ENCODE results near the gene ANKRD63.

The ANKRD63 gene

DNA sequence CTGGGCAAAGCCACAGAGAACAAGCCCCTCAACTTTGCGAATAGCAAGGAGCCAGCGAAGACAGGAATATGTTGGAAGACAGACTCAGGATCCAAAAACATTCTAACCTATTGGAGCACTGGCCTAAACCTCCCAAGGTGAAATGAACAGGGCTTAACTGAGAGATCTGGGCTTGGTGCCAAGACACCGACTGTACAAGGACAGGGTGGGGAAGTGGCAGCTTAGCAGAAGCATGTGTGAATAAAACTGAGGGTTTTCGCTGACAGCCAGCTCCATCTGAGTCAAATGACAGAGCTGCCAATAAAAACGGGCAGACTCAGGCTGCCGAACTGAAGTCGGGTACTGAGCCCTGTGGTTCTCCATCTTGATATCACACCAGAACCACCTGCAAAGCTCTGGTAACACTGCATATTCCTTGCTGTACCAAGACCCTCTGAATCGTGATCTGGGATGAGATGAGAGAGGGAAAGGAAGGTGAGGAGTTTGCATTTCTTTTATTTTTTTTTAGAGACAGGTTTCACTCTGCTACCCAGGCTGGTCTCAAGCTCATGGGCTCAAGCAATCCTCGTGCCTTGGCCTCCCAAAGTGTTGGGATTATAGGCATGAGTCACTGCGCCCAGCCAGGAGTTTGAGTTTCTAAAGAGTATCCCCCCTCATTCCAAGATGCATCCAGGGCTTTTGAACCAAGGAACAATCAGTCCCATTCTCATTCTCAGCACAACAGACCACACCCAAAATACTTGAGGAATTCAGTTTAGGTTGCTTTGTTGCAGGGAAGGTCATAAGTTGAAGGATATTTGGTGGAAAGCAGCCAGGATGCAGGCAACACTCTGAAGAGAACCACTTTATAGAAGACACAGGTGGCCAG lies 30.9 kb upstream of the ANKRD63 start:
- DNase-seq (ENCODE audit: low spot score): peak; percentile 84

DNA sequence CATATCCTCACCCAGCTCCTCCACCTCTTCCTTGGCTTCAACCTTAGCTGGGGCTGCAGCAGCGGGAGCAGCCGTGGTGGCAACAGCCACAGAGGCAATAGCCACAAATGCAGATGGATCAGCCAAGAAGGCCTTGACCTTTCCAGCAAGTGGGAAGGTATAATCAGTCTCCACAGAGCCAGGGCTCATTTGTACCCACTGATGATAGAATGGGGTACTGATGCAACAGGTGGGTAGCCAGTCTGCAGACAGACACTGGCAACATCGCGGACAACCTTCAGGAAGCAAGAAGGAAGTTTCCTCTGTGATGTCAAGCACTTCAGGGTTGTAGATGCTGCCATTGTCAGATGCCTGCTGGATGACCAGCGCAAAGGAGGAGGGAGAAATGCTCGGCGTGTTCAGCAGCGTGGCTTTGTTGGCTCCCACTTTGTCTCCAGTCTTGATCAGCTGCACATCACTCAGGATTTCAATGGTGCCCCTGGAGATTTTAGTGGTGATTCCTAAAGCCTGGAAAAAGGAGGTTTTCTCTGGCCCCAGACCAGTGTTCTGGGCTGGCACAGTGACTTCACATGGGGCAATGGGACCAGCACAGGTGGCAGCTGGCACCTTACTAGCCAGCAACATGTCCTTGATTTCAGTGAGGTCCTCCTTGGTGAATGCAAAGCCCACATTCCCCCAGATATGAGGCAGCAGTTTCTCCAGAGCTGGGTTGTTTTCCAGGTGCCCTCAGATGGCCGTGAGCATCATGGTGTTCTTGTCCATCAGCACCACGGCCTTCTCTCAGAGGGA lies 29.7 kb upstream of the ANKRD63 start:
- no peak for DNase-seq (ENCODE audit: low spot score)

DNA sequence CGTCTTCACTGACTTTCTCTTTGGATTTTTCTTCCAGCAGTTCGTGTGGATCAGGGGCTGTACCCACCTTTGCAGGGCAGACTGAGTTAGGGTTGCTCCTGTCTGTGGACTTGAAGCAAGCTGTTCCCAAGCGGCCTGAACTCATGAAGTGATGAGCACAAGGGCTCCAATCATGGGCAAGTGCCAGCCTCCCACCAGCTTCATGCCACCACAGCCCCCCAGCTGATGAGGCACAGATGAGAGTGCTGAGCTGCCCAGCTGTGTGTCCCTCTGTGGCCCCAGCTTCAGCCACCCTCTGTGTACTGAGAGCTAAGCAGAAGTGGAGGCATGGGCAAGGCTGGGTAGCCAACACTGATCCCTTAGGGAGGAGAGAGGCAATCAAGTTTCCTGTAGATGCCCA lies 28.1 kb upstream of the ANKRD63 start:
- no peak for DNase-seq (ENCODE audit: low spot score)

DNA sequence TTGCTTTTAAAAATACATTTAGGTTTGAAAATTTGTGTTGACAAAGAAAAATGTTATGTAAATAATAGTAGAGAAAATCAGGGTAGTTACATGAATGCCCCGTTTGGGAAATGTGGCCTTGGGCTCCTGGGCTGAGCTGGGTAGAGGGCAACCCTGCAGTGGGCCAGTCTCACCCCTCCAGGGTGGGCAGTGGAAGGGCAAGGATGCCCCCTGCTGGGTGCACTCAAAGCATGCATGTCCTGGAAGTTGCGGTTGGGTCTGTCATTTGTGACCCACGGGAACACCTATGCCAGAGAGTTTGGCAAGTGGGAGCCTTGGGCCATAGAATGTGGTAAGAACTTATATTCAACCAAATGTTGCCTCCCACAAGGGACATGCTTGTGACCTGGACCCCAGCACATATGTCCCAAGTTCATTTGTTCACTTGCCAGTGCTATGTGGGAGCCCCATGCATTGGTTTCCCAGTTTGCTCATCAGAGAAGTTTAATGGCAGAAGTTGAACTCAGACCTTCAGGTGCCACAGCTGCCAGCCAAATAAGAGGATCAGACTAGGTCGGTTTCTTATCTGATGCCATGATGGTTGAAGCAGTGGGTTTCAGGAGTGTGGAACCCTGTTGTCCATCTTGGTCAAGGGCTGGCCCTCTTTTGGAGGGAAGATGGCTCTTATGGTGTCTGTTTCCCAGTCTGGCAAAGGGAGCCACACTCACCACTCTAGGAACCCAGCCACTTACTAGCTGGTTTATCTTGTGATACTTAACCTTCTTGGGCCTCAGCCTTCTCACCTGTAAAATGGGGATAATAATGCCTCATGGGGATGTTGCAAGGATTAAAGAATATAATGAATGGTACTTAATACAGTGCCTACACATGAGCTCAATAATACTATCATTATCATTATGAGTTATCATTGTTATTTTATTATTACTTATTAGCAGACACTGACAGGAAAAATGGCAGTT lies 27.4 kb upstream of the ANKRD63 start:
- DNase-seq (ENCODE audit: low spot score): peak; percentile 58

DNA sequence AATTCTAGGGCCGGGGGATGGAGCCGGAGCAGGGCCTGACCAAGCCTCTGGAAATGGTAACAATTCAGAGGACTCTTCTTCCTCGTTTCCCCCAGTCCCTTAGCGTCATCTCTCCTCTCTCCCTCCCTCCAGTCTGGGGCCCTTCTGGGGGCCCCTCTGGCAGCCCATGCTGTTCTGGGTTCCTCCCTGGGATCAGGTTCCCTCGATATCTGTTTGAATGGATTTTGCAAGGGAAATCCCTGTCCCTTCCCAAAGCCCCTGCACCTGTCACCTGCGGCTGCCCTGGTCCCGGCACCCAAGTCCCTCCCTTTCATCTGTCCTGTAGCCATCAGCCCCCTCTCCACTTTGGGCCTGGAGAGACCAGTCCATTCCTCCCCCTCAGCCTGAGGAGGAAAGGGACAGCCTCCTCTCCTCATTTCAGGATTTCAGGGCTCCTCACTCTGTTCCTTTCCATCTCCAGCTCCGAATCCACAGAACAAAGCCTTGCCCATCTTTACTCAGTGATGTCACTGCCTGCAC lies 26.5 kb upstream of the ANKRD63 start:
- DNase-seq (ENCODE audit: low spot score): no peak

DNA sequence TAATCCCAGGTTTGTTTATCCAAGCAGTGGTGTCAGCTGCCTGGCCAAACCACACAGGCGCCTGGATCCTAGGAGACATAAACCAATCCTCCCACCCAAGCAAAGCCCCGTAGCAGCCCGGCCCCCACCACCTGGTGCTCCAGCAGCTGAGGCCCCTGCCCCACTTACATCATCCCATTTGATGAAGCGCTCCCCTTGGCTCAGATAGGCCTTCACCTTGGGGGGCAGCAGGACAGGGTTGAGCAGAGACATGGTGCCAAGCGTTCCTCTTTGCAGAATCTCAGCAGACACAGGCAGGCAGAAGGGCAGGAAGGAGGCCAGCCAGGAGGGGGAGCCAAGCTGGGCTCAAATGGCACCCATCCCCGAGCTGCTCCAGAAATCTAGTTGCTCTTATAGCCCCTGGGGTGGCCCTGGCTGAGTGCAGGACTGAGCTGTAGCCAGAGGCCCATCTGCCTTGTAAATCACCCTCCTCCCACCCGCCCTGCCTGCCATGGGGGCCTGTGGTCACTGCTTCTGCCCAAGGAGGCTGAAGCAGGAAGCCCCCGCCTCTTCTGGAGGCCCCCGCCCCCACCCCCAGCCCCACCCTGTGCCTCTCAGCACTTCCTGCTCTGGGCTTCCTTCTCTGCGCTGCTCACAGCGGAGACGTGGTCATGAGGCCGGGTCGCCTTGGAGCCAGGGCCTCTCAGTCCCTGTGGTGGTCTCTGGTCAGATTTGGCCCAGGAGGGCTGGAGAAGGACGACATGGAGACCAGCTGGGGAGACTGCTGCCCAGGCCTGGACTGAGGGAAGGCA lies 24.8 kb upstream of the ANKRD63 start, which contains the start of gene PLCB2:
Gene PLCB2 (minus strand): TSS at position 515 of the 791 bp plus-strand sequence. CDS start 263 bp downstream, at position 252.
- peak; percentile 48 for DNase-seq (ENCODE audit: low spot score)

DNA sequence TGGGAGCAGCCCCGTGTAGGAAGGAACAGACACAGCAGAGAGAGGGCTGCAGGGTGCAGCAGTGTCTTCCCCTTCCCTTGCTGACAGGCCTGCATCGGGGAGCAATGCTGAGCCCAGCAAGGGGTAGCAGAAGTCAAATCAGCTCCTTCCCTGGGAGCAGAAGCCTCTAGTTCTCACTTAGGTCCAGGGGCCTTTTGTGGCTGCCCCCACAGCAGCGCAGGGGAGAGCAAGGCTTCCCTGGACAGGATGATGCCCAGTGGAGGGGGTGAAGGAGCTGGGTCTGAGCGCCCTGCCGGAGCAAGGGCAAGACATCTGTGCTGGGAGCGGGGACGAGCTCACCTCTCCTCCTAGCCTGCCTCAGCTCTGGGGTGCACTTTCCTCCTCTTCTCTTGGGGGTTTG lies 24.0 kb upstream of the ANKRD63 start:
- DNase-seq (ENCODE audit: low spot score): no peak

DNA sequence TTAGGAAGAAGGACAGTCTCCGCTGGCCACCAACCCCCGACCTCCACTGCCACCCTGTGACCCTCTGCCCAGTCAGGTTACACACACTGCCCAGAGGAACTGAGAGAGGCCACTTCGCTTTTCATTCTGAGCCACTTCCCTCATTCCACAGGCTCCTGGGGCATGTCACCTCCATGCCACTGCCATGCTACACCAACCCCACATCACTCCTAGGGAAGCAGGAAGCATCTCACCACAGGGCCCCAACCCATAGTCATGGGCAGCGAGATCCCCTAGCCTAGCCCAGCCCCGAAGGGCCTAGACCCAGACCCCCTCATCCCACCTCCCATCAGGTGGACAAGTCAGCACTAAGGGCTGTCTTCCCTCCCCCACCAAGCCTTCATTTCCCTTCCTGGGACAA lies 23.5 kb upstream of the ANKRD63 start:
- DNase-seq (ENCODE audit: low spot score): no peak

DNA sequence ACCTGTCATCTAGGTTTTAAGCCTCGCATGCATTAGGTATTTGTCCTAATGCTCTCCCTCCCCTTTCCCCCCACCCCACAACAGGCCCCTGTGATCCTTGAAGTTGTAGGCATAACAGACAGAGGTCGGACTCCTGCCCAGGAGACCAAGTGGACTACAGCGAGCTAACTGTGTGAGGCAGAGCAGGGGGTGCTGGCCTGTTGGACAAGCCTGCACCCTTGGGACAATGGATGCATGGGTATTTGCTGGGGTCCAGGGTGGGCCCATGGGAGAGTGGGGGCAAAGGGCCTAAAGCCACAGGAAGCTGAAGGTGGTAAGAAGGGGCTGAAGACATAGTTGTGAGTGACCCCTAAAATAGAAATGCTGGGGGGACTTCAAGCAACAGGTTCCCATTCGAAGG lies 22.4 kb upstream of the ANKRD63 start:
- no peak for DNase-seq (ENCODE audit: low spot score)

DNA sequence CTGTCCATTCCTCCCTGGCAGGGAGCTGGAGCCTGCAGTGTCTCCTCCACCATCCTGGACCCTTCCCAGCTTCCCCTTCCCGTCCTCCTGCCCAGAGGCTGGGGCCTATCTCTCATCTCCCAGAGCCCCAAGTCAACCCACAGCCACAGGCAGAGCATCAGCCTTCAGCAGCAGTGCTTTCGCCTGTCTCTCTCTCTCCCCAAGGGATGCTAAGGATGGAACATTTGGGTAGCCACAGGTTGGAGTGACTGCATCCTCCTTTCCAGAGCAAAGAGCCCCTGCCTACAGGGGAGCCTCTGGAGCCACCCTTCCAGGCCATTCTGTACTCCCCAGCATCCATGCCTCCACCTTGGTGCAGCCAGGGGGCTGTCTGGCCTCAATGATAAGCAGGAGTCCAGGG lies 20.7 kb upstream of the ANKRD63 start:
- no peak for DNase-seq (ENCODE audit: low spot score)

DNA sequence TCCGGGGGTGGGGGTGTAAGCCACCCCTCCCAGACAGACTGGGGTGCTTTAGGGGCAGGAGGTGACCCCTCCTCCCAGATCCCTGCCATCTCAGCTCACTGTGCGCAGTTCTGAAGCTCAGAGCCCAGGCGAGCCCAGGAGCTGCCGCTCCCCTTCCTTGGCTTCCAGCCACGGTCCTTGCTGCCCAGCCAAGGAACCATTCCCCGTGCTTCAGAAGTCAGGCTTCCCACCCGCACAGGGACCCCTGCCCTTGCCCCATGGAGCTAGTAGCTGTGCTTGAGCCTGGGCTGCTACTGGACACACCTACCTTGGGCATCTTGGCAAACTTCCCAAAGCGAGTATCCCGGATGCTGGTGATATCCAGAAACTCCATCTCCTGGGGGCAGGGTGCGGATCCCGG lies 20.1 kb upstream of the ANKRD63 start:
- DNase-seq (ENCODE audit: low spot score): no peak

DNA sequence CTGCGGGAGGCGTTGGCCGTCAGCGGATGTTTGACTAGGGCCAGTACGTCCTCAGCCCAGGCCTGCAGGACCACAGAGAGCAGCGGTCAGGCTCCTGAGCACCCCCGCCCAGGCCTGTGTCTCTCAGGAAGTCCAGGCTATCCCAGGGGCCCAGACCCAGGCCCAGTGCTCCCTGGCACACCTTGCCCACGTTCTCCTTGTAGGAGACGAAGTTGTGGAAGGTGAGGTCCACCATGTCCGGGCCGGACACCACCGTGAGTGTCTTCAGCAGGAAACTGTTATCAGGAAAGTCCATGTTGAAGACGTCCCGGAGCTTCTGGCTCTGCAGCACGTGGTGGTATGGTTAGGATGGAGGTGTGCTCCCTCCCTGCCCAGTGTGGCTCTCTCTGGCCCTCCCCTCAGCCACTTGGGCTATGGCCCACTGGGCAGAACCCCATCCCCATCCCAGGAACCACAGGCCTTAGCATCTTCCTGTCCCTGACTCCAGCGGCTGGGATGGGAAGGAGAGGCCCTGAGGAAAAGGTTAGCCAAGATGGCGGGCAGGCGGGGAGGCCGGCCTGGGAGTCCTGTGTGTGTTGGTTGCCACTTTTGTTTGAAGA lies 19.5 kb upstream of the ANKRD63 start:
- no peak for DNase-seq (ENCODE audit: low spot score)

DNA sequence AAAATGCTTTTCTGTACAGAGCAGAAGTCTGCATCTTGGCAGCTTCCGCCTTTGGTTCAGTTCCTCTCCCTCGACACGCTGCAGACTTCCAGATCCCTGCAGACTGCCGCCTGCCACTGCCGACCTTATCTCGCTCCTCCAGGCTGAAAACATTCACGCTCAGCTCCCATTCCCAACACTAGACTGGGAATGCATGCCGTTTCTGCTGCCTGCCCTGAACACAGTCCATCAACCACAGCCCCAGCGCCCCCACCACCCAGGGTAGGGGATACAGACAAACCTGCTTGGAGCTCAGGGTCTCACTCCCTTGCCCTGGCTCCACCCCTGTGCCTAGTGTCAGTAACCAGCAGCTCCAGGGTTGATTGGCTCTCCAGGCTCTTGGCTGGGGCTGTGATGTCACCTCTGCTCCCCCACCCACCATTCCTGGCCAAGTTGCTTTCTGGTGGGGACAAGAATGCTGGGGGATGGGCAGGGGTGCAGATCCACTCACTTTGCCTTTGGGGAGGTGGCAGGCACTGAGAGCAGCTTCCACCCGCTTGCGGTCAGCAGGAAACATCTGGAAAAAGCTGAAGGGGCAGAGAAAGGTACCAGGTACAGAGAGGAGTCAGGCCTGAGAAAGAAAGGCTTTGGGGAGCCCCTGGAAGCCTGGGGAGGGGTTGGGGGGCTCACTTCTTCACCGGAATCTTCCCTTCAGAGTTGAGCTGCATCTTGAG lies 18.8 kb upstream of the ANKRD63 start:
- no peak for DNase-seq (ENCODE audit: low spot score)

DNA sequence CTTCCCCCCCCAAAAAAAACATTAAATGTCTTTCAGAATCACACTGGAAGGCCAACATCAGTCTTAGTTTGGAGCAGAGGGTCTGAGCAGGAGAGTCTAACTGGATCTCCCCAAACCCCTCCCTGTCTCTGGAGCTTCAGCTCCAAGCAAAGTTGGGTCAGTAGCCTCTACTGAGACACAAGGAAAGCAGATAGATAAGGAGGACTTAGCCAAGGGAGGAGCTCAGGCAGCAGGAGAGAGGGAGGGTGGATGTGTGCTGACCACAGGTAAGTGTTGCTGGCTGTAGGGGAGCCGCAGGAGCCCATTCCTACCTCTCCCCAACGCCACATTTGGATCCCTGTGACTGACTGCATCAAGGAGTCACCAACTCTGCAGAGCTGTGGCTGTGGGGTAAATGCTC lies 17.9 kb upstream of the ANKRD63 start:
- DNase-seq (ENCODE audit: low spot score): no peak

DNA sequence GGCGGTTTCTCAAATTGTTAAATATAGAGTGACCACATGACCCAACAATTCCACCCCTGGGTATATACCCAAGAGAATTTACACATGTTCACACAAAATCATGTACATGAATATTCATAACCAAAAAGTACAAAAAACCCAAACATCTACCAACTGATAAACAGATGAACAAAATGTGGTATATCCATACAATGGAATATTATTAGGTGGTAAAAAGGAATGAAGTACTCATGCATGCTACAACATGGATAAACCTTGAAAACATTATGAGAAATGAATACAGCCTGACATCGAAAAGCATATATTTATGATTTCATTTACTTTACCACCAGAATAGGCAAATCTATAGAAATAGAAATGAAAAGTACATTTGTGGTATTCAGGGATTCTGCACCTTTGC lies 17.5 kb upstream of the ANKRD63 start:
- DNase-seq (ENCODE audit: low spot score): no peak

DNA sequence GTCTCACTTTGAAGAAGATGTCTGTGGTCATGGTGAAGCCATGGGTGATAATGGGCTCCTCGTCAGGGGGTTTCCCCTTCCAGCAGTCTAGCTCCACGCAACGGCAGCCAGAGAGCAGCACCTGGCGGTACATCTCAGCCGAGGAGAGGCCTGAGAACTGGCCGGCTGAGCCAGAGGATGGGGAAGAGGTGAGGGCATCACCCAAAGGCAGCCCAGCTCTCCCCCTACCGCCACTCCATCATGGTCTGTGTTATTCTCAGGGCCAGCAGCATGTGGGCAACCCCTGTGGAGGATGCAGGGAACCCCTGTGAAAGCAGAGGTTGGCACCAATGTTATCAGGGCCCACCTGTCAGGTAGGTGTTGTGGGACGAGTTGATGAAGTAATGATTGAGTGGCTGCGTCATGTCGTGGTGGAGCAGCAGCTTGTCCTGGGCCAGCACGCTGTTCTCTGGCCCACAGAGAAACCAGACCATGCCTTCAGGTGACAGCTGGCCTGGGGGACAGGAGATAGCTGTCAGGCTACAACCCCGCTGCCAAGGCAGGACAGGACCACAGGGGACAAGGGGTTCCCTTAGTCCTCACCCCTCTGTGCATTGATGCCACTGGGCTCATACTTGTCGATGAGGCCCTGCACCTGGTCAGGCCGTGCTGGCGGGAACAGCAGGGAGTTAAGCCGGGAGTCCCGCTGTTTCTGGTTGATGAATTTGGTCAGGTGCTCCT lies 15.5 kb upstream of the ANKRD63 start:
- DNase-seq (ENCODE audit: low spot score): no peak

DNA sequence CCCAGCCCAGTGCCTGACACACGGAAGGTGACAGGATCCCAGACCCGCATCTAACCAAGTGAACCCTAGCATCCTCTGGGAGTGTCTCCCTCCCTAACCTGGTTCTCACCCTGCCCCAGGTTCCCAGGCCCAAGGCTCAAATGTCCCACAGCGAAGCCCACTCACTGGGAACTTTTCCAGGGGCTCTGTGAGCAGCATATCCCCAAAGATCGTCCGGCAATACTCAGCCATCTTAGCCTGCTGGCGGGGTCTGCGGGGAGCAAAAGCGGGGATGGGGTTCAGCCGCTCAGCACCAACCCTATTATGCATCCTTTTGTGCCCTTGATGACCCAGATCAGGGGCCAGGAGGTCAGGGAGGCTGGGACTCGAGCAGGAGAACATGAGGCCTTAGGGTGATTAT lies 14.5 kb upstream of the ANKRD63 start:
- DNase-seq (ENCODE audit: low spot score): no peak

DNA sequence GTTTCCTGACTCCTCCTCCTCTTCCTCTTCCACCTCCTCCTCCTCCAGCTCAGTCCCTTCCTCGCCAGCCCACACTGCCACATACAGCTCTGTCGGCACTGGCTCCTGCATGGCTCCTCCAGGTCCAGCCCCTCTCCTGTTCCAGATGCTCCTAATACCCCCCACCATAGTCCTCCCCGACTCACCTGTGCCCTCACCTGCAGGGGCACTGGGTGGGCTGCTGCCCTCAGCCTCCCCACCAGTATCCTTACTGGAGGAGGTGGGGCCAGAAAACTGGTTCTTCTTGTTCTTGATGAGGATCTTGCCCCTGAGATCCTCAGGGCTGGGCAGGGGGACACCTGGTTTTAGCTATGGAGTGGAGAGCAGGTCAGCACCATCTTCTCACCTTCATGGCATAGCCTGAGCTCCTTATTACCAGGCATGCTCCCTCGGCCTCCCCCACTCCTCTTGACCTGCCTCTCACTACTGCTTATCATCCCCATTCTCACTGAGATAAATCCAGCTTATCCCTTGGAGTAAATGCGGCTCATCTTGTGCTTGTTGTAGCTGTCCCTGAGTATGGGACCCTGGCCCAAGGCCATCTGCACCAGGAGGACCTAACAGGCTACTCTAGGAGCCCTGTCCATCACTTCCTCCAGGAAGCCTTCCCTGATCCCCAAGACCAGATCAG lies 13.8 kb upstream of the ANKRD63 start:
- no peak for DNase-seq (ENCODE audit: low spot score)
